HG03342 (cell line): ENCODE data around the gene MAST1.

Experiments used
- ATAC-seq: cut with Tn5 transposase; IDR thresholded peaks from one replicate; pipeline ENCODE4 v1.9.1; 2021; ENCODE audit warnings: mild to moderate bottlenecking, moderate library complexity; ENCODE audit not compliant: unreplicated experiment

Gene MAST1

DNA sequence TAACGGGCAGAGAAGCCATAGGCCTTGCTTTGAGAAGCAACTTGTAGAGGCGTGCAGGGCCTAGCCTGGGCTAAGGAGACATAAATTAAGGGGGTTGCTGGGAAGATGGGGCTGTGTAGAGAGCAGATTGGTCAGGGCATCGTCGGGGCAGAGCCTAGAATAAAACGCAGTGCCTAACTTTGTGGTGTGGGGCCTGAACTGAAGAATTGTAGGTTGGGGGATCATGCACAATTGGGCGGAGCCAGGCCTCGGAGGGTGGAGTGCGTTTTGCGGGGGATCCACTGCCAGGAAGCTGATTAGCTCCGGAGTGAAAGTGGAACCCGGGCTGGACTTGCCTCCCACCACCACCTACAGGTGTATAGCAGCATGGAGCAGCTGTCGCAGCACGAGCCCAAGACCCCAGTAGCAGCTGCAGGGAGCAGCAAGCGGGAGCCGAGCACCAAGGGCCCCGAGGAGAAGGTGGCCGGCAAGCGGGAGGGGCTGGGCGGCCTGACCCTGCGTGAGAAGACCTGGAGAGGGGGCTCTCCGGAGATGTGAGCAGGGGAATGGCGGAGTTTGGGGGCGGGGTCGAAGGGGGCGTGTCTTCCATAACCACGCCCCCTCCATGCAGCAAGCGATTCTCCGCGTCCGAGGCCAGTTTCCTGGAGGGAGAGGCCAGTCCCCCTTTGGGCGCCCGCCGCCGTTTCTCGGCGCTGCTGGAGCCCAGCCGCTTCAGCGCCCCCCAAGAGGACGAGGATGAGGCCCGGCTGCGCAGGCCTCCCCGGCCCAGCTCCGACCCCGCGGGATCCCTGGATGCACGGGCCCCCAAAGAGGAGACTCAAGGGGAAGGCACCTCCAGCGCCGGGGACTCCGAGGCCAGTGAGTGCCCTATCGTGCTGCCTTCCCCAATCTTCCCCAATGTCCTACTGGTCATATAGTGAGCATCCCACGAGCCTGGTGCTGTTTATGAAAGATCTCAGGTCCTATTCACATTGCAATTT, 29.1 kb downstream of the MAST1 start:
- no peak for ATAC-seq

DNA sequence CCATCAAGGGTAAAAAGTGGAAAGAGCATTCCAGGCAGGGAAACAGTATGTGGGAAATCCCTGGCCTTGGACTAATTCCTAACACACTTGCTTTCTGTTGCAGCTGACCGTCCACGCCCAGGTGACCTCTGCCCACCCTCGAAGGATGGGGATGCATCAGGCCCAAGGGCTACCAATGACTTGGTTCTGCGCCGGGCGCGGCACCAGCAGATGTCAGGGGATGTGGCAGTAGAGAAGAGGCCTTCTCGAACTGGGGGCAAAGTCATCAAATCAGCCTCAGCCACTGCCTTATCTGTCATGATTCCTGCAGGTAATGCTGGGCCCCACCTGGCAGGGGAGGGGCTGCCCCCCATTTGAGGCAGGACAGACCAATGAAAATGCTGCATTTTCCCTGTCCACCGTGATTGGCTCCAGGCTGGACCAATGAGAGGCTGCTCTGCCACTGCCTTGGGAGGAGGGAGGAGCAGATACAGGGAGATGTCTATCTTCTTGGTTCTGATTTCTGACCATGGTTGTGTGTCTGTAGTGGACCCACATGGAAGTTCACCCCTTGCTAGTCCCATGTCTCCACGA, 30.3 kb downstream of the MAST1 start:
- ATAC-seq: no peak

DNA sequence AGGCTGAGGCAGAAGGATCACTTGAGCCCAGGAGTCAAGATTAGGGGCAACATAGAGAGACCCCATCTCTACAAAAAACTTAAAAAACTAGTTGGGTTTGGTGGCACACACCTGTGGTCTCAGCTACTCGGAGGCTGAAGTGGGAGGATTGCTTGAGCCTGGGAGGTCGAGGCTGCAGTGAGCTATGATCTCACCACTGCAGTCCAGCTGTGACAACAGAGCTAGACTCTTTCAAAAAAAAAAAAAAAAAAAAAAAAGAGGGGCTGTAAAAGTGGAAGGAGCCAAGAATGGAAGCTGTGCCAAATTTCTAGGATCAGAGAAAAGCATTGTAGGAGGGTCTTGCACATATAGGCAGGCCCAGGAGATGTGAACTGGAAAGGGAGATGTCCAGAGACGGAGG, 33.4 kb downstream of the MAST1 start:
- no peak for ATAC-seq

DNA sequence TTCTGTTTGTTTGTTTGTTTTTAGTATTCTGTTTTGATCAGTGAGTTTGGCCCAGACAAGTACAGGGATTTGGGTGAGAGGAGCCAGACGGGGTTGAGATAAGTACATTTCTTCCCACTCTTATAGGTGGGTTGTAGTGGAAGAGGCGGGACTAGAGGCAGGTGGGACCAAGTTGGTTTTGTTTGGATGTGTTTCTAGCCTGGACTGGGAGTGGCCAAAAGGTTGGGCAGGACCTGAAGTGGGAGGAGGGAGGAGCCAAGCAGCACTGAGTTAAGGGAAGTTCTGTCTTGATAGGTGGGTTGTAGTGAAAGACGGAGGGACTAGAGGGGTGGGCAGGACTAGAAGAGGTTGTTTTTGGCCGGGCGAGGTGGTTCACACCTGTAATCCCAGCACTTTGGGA, 33.9 kb downstream of the MAST1 start:
- ATAC-seq: no peak

DNA sequence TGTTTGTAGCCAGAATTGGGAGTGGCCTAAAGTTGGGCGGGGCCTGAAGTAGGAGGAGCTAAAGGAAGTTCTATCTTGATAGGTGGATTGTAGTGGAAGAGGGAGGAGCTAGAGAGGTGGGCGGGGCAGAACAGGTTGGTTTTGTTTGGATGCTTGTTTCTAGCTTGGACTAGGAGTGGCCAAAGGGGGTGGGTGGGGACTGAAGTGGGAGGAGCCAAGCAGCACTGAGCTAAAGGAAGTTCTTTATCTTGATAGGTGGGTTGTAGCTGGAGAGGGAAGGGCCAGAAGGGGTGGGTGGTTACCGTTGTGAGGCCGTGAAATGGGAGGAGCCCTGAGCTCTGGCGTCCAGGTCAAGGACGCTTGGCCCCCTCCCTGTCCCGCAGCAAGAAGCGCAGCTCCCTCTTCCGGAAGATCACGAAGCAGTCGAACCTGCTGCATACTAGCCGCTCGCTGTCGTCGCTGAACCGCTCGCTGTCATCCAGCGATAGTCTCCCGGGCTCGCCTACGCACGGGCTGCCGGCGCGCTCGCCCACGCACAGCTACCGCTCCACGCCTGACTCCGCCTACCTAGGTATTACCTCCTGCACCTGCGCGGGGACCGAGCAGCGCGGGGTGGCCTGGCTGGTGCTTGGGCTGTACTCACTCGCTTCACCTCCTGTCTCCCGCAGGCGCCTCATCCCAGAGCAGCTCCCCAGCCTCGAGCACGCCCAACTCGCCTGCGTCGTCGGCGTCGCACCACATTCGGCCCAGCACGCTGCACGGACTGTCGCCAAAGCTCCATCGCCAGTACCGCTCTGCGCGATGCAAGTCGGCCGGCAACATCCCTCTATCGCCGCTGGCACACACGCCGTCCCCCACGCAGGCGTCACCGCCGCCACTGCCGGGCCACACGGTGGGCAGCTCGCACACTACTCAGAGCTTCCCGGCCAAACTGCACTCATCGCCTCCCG, 34.9 kb downstream of the MAST1 start:
- ATAC-seq: no peak

DNA sequence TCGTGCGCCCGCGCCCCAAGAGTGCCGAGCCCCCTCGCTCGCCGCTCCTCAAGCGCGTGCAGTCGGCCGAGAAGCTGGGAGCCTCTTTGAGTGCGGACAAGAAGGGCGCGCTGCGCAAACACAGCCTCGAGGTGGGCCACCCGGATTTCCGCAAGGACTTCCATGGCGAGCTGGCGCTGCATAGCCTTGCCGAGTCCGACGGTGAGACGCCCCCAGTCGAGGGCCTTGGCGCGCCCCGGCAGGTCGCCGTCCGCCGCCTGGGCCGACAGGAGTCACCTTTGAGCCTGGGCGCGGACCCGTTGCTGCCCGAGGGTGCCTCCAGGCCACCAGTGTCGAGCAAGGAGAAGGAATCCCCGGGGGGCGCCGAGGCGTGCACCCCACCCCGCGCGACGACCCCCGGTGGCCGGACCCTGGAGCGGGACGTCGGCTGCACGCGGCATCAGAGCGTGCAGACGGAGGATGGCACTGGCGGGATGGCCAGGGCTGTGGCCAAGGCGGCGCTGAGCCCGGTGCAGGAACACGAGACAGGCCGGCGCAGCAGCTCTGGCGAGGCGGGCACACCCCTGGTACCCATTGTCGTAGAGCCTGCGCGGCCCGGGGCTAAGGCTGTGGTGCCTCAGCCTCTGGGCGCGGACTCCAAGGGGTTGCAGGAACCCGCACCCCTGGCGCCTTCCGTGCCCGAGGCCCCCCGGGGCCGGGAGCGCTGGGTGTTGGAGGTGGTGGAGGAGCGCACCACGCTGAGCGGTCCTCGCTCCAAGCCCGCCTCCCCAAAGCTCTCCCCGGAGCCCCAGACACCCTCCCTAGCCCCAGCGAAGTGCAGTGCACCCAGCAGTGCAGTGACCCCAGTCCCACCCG, 35.8 kb downstream of the MAST1 start:
- no peak for ATAC-seq

DNA sequence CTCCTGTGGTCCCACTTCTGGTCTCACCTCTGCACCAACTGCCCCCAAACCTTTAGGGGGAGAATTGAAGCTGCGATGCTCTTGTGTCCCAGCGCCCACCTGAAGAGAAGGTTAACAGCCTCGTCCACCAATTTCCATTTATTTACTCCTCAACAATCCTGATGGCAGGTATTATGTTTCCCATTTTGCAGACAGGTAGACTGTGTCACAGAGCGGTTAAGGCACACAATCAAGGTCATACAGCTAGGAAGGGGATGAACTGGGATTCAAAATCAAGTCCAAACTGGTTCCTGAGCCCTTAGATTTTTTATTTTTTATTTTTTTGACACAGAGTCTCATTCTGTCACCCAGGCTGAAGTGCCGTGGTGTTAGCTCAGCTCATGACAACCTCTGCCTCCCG, 36.8 kb downstream of the MAST1 start:
- ATAC-seq: no peak

DNA sequence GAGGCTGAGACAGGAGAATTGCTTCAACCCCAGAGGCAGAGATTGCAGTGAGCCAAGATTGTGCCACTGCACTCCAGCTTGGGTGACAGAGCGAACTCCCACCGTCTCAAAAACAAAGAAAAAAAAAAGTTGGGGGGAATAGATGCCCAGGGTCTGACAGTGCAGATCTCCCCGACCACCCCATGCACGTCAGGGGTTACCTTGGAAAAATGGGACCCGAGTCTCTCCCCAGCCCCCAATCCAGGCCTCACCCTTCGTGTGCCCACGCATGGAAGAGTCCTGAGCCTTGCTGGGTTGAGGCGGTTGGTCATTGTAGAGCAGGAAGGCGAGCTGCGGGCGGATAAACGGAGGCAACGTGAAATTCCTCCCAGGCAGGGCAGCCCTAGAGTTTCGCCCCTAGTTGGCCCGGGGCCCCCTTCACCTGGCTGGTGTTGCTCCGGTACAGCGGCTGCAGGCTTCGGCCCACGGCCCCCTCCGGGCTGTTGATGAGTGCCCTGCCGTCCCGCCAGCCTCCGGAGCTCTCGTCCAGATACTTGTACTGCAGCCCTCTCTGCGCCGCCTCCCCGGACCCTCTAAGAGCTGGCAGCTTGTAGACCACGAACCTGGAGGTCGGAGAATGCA, 42.3 kb downstream of the MAST1 start:
- ATAC-seq: peak; percentile 11

DNA sequence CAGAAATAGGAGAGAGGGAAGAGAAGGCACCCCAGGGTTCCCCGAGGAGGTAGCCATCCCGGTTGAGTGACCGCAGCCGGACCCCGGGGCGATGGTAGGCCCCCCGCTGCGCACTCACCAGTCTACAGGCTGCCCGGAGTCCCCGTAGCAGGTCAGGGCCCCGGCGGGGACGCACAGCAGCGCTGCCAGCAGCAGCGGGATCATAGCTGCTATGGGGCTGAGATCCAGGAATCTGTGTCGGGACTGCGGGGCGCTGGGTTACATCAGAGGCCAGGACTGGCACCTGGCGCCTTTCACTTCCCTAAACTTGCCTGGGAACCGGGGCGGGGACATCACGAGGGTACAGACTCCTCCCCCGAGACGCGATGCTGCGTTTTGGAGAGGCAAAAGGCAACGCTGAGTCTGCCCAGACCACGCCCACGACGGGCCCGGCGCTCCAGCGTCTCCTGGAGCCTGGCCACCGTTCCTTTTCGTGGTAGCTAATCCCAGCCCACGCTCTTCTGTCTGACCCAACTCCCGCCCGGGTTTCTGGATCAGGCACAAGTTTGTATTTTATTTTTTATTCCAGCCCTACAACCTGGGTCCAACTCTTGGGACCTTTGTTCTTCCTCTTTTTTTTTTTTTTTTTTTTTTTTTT, 43.0 kb downstream of the MAST1 start, which contains the start of gene DNASE2:
DNASE2 (minus strand) TSS at position 278 of the 637 bp plus-strand sequence; CDS start at position 204, 74 bp downstream.
- ATAC-seq: peak; percentile 72

DNA sequence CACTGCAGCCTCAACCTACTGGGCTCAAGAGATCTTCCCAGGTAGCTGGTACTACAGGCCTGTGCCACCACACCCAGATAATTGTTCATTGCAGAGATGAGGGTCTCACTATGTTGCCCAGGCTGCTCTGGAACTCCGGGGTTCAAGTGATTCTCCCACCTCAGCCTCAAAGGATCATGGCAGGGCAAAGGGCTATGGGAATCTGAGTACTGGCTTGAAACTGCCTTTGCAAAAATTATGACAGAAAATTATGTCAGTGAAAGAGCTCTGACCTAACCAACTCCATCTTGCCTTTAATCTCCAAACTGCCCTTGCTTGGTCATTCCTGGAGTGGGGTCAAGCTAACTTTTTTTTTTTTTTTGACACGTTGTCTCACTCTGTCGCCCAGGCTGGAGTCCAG, 44.3 kb downstream of the MAST1 start:
- no peak for ATAC-seq

DNA sequence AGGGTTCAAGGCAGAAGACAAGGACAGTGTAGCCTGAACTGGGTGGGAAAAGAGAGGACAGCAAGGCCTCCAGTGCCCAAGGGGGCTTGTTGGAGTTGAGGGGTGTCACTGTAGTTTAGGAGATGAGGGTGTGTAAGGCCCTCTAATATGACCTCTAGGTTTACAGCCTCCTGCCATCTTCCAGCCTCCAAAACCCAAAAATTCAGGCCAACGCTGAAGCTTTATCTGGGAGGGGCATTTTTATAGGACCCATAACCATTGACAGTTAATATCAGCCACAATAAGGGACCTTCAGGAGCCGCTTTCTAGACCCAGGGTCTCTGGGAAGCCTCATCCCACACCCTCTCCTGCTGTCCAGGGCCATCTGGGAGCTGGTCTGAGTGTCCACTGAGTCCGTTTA, 45.9 kb downstream of the MAST1 start:
- no peak for ATAC-seq

DNA sequence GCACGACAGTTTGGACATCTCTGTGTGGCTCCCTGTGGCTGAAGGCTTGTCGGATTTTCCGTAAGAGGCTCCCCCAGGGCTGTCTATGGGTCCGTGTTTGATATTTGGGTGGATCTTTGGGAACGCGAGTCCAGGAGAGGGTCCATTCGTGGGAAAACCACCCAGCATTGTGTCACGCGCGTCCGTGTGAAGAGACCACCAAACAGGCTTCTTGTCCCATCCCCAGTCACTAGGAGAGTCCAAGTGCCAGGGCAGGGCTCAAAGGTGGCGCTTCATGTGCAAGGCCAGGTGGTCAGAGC, 46.3 kb downstream of the MAST1 start:
- ATAC-seq: no peak

DNA sequence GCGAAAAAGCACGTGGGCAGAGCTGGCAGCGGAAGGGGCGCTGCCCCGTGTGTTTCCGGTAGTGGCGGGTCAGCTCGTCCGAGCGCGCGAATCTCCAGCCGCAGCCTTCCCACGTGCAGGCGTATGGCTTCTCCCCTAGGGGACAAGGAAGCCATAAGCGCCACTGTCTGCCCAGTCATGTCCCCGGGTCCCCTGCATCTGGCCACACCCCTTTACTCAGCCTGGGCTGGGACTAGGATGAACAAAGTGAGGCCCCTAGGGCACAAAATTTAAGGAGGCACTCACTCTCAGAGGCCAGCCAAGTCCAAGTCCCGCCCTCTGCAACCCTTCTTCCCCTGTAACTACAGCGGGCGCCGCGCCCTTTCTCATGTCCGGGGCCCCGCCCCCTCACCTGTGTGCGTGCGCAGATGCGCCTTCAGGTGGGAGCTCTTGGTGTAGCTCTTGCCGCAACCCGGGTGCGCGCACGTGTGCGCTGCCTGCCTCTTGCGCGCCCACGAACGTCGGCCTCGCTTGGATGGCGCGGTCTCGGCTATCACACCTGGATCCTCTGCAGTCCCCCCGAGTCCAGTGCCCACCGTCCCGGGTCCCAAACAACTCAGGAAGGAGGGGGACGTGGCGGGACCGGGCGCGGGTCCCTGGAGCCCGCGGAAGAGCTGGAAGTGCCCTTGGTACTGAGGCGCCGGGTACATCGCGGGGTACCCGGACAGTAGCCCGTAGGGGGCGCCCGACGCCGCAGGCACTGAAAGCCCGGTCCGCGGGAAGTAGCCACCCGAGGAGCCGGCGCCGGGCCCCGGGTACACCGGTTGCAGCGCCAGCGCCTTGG, 46.8 kb downstream of the MAST1 start:
- no peak for ATAC-seq

DNA sequence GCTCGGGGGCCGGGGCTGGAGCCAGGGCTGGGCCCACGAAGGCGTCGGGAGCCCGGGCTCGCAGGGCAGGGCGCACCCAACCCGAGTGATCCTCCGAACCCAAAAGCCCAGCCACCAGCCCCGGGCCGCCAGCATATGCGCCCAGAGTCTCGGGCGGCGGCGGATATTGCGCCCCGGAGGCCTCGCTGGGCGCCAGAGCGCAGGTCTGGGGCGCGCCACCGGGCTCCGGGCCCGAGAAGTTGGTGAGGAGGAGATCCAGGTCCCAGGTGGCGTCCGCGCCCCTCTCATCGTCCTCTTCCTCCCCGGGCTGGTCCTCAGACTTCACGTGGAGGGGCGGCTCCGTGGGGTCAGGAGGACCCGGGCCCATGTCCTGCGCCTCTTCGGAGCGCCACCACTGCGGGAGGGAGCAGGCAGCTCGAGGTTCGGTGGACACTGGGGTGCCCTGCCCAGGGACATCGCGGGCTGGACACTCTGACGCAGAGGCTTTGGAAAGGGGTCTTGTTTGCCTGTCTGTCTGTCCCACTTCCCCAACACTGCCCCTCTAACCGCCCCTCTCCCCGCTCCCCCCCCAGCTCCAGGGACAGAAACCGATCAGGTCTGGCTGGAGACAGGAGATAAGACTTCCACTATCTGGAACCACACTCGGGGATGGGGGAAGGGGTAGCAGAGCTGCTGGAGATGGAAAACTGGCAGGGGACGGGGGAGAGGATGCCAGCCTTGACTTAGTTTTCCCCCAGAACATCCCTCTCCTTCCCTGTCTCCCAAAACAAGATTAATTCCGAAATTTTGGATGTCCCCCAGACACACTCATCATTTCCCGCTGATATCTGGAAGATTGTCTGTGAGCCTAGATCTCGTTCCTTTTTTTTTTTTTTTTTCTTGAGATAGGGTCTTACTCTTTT, 47.7 kb downstream of the MAST1 start:
- no peak for ATAC-seq

DNA sequence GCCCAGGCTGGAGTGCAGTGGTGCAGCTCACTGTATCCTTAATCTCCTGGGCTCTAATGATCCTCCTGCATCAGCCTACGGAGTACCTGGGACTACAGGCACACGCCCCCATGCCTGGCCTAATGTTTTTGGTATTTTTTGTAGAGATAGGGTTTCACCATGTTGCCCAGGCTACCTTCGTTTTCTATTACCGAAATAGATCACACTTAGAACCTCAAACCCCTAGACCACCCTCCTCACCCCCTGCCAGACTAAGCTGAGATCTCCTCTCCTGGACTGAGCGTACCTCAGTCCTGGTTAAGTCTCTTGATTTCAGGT, 48.3 kb downstream of the MAST1 start:
- no peak for ATAC-seq

DNA sequence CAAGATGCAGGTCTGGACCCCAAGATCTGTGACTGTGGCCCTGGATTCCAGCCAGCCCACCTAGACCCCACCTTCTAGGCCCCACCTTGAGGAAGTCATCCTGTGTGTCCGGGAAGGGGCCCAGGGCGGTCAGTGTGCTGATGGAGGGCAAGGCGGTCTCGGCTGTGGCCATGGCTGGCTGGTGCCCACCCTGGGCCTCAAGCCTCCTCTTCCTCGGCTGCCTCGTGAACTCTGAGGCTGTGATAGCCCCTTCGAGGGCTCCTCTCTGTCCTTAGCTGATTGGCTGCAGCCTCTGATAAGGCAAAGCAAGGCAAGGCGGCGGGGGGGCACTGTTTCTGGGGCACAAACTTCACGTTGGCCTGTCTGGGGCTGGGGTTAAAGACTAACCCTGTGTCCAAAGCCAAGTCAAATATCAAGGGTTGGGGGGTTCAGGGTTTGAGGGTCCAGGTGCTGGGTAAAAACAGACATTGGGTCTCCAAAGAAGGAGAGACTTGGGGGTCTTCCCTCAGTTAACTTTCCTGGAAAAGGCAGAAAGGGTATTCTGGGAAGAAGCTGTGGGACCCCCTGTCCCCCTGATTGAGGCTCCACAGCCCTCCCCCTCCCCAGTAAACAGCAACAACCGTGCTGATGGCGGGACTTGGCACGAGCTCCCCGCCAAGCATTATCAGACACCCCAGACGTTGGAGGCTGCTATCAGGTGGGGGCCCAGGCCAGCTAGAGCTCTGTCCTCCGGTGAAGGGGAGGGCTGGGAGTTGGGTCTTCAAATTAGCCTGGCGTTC, 48.8 kb downstream of the MAST1 start, which contains the start of gene KLF1:
KLF1 (minus strand) TSS at position 233 of the 779 bp plus-strand sequence; CDS start at position 172, 61 bp downstream.
- no peak for ATAC-seq
